PC-9 (cell line): Measurements from ENCODE around the gene COL27A1.

Experiments
- CTCF ChIP-seq: fragments of 200-600 bp; sonication (generic); conservative IDR thresholded peaks from 2 replicates; pipeline ENCODE4 v1.6.1; 2017; ENCODE audit warnings: mixed run types, antibody characterized with exemption, mild to moderate bottlenecking, moderate library complexity
- EZH2 ChIP-seq: fragments of 200-600 bp; sonication (generic); IDR thresholded peaks from 2 replicates; pipeline ENCODE4 v1.8.0; 2017; ENCODE audit warnings: antibody characterized with exemption, low read depth

DNA sequence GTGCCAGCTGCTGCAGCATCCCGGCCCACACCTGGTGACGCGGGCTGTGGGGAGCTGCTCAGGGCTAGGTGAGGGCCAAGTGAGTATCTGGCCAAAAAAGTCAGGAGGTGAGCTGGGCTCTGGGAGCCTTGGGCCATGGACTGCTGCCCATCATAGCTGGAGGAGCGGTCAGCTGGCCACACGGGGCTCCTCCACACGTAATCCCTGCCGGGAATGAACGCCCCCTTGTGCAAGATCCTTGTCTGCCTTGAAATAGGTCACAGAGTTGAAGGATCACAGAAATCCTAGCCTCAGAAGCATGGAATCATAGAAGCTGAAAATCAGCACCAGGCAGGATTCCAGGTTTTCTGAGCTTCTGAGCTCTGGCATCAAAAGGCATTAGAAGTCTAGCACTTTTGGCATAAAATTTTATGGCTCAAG, 16.8 kb upstream of the COL27A1 start:
- no peak for TF ChIP-seq CTCF
- no peak for TF ChIP-seq EZH2
